A673 (cell line): ENCODE measurements around the gene PARD6B. TPM values are rescaled to one million over a fixed set of nuclear protein-coding genes. Genes with fewer than 3 reads are reported as not detected.

Source experiments
- BruUV-seq: library from RNA; stranded (reverse); fragments of 400-500 nt; replicated peaks from 2 replicates; lab custom pipeline; 2021; lab: Mats Ljungman, UMichigan
- CTCF ChIA-PET: fragments of 300-600 bp; sonication (Branson Sonifier 250); formaldehyde crosslinking; loops from one replicate; lab custom pipeline; 2022; ENCODE audit warnings: antibody characterized with exemption; lab: Charles Lee
- POLR2A ChIA-PET: fragments of 300-600 bp; sonication (Branson Sonifier 250); formaldehyde crosslinking; loops from one replicate; lab custom pipeline; 2022; ENCODE audit warnings: antibody characterized with exemption; ENCODE audit not compliant: low non-redundant PET; lab: Charles Lee
- DNase-seq: peaks from one replicate; pipeline ENCODE4 v3.0.0-alpha.2; 2015; ENCODE audit warnings: low spot score
- H3K27ac ChIP-seq: fragments of 200-600 bp; sonication (generic); 2 replicates; pipeline ENCODE4 v1.5.1; 2016; ENCODE audit warnings: mixed run types, low read depth, mild to moderate bottlenecking, mixed read lengths, antibody characterized with exemption, low read length; ENCODE audit not compliant: poor library complexity, severe bottlenecking
- H3K27me3 ChIP-seq: fragments of 200-600 bp; sonication (generic); replicated peaks from 2 replicates; pipeline ENCODE4 v1.6.1; 2017; ENCODE audit warnings: mixed run types, low read depth, mild to moderate bottlenecking, mixed read lengths, antibody characterized with exemption, low read length; ENCODE audit not compliant: insufficient read depth, poor library complexity
- H3K36me3 ChIP-seq: fragments of 200-600 bp; sonication (generic); 2 replicates; pipeline ENCODE4 v1.6.1; 2016; ENCODE audit warnings: mixed run types, mild to moderate bottlenecking, mixed read lengths, antibody characterized with exemption, low read length; ENCODE audit not compliant: insufficient read depth, poor library complexity, severe bottlenecking
- H3K4me1 ChIP-seq: fragments of 200-600 bp; sonication (generic); 2 replicates; pipeline ENCODE4 v1.6.1; 2017; ENCODE audit warnings: mixed run types, mild to moderate bottlenecking, mixed read lengths, antibody characterized with exemption, low read length; ENCODE audit not compliant: insufficient read depth, poor library complexity, severe bottlenecking
- H3K4me3 ChIP-seq: fragments of 200-600 bp; sonication (generic); 2 replicates; pipeline ENCODE4 v1.5.1; 2016; ENCODE audit warnings: low read depth, mixed run types, mild to moderate bottlenecking, mixed read lengths, low read length; ENCODE audit not compliant: poor library complexity, severe bottlenecking
- H3K9me3 ChIP-seq: fragments of 200-600 bp; sonication (generic); 2 replicates; pipeline ENCODE4 v1.6.1; 2016; ENCODE audit warnings: mixed run types, low read depth, mild to moderate bottlenecking, mixed read lengths, antibody characterized with exemption, low read length; ENCODE audit not compliant: poor library complexity, severe bottlenecking
- CTCF ChIP-seq: fragments of 300-800, 200-600 bp; sonication (generic); conservative IDR thresholded peaks from 2 replicates; pipeline ENCODE4 v1.5.1; 2017; ENCODE audit warnings: low read depth, mild to moderate bottlenecking, antibody characterized with exemption, low read length, moderate library complexity, mixed read lengths
- EZH2 ChIP-seq: fragments of 200-600 bp; sonication (generic); IDR thresholded peaks from 2 replicates; pipeline ENCODE4 v1.6.1; 2017; ENCODE audit warnings: borderline replicate concordance, low read depth, mild to moderate bottlenecking, mixed read lengths, antibody characterized with exemption, low read length; ENCODE audit not compliant: poor library complexity, severe bottlenecking
- intact Hi-C: fragments of 100-400 bp; cut with micrococcal nuclease; formaldehyde crosslinking; loops from one replicate; pipeline ENCODE4 v1.10.0; 2022; ENCODE audit not compliant: unreplicated experiment
- total RNA-seq: library from RNA; stranded (reverse); gene quantifications from 2 replicates; pipeline ENCODE4 v1.2.3, GENCODE V29; 2021

The PARD6B gene
- total RNA-seq, 1 experiment from 2014 or later = 28.1 TPM

- POLR2A ChIA-PET = no interaction called here
- no peak for DNase-seq
Measured at GRCh38 chr20:50758469-50758868, 27.1 kb downstream of the PARD6B start.

GRCh38 chr20:50758992-50759391, 27.6 kb downstream of the PARD6B start:
- H3K36me3 ChIP-seq = no peaks in the 10 kb centered on the region
- no peaks in the 10 kb centered on the region for H3K27me3 ChIP-seq
- intact Hi-C loops = no loop called here
- TF ChIP-seq EZH2 (no peak), CTCF (no peak)
- DNase-seq = no peak
- BruUV-seq = no TSS peak
- ChIA-PET CTCF (no interaction called here), POLR2A (no interaction called here)
- peaks cover 22% of the 10 kb centered on the region for H3K4me1 ChIP-seq
- H3K27ac ChIP-seq = no peak overlapping the region
- H3K9me3 ChIP-seq = no peaks in the 10 kb centered on the region
- no peak overlapping the region for H3K4me3 ChIP-seq

More at GRCh38 chr20:50758469-50758868, 27.1 kb downstream of the PARD6B start:
- TF ChIP-seq CTCF (no peak), EZH2 (no peak)
- Histone ChIP-seq H3K4me1 (peaks cover 22% of the 10 kb centered on the region), H3K36me3 (no peaks in the 10 kb centered on the region), H3K4me3 (no peak overlapping the region), H3K27me3 (no peaks in the 10 kb centered on the region), H3K27ac (no peak overlapping the region), H3K9me3 (no peaks in the 10 kb centered on the region)
- intact Hi-C loops = no loop called here
- no TSS peak for BruUV-seq
- CTCF ChIA-PET = no interaction called here

GRCh38 chr20:50759678-50760077, 28.3 kb downstream of the PARD6B start:
- H3K27ac ChIP-seq = no peak overlapping the region
- peaks cover 22% of the 10 kb centered on the region for H3K4me1 ChIP-seq

More at GRCh38 chr20:50759678-50760077, 28.3 kb downstream of the PARD6B start:
- Histone ChIP-seq H3K4me3 (no peak overlapping the region), H3K27me3 (no peaks in the 10 kb centered on the region), H3K36me3 (no peaks in the 10 kb centered on the region), H3K9me3 (no peaks in the 10 kb centered on the region)
- POLR2A ChIA-PET = no interaction called here
- TF ChIP-seq EZH2 (no peak), CTCF (no peak)
- intact Hi-C loops = no loop called here
- CTCF ChIA-PET = no interaction called here
- no TSS peak for BruUV-seq
- DNase-seq = no peak
